ENCODE results near the gene GLI3. TPM values are rescaled to one million over a fixed set of nuclear protein-coding genes. Genes with fewer than 3 reads are reported as not detected.
"Not testable (repeated sequence)": the region's sequence is repeated elsewhere in the genome, so short reads cannot be mapped to it uniquely, and the experiment has no call there.

The GLI3 gene
- total RNA-seq, 2 donors from 2014 or later, result 3.4 to 6.6 TPM

DNA sequence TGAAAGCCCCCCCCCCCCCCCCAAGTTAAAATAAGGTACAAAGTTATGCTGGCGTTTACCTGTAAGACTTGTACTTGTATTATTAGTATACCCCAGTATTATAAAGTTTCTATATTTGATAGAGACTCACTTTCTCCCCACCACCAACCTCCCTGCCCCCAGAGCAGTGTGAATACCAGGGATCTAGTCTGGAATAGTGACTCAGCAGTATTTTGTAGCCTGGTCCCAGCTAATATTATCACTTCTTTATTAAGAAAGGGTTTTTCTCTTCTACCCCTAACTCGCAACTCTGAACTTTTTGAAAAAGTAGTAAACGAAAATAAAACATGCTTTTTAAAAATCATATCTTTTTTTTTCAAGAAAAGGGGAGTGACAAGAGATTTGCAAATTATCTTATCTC lies 26.7 kb downstream of the GLI3 start:
- TF ChIP-seq, protein P1, sequence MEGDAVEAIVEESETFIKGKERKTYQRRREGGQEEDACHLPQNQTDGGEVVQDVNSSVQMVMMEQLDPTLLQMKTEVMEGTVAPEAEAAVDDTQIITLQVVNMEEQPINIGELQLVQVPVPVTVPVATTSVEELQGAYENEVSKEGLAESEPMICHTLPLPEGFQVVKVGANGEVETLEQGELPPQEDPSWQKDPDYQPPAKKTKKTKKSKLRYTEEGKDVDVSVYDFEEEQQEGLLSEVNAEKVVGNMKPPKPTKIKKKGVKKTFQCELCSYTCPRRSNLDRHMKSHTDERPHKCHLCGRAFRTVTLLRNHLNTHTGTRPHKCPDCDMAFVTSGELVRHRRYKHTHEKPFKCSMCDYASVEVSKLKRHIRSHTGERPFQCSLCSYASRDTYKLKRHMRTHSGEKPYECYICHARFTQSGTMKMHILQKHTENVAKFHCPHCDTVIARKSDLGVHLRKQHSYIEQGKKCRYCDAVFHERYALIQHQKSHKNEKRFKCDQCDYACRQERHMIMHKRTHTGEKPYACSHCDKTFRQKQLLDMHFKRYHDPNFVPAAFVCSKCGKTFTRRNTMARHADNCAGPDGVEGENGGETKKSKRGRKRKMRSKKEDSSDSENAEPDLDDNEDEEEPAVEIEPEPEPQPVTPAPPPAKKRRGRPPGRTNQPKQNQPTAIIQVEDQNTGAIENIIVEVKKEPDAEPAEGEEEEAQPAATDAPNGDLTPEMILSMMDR (IDR thresholded peaks at IDR 0.05), result no peak
- no peak for ATAC-seq (ENCODE audit: insufficient number of reproducible peaks, low FRiP score, low read depth)
- H3K27me3 ChIP-seq (replicated peaks; ENCODE audit: insufficient read depth), result no peaks in the 10 kb centered on the region
- no peaks in the 10 kb centered on the region for H3K4me1 ChIP-seq (ENCODE audit: control insufficient read depth in 1 of 2, low read depth in 2 of 2)
- H3K9me3 ChIP-seq, result no peaks in the 10 kb centered on the region
- peaks cover 3% of the 10 kb centered on the region for H3K36me3 ChIP-seq
- H3K27ac ChIP-seq, result no peak overlapping the region
- no peak overlapping the region for H3K4me3 ChIP-seq
- DNase-seq (ENCODE audit: low spot score), result no peak

DNA sequence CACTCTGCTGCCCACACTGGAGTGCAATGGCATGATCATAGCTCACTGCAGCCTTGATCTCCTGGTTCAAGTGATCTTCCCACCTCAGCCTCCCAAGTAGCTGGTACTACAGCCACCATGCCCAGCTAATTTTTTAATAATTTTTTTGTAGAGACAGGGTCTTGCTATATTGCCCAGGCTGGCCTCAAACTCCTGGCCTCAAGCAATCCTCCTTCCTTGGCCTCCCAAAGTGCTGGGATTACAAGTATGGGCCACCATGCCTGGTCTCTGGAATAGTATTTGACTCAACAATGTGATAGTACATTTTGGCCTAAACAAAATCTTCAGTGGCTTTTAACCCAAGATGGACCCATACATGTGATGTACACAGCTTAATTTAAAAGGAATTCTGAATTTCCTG lies 27.9 kb downstream of the GLI3 start:
- not testable (repeated sequence) for DNase-seq (ENCODE audit: low spot score); H3K4me3 ChIP-seq; H3K4me1 ChIP-seq (ENCODE audit: control insufficient read depth in 1 of 2, low read depth in 2 of 2)

DNA sequence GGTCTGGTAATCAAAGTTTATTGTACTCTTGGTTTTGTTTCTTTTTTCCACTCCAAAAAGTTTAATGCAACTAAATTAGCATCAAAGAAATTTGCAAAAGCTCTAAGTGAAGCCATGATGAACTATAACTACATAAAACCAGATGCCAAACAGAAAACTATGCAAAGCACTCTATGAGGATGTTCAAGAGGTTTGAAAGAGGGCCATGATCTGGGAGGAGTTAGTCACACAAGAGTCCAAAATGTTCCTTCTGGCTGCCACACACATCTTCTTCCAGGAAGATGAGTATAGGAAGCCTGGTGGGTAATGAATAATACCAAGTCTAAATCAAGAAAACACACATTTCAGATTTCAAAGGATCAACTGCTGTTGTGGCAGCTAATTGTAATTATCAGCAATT lies 28.4 kb downstream of the GLI3 start:
- ATAC-seq (ENCODE audit: insufficient number of reproducible peaks, low FRiP score, low read depth) (no peak), DNase-seq (ENCODE audit: low spot score) (no peak)
- no peaks in the 10 kb centered on the region for H3K27me3 ChIP-seq (replicated peaks; ENCODE audit: insufficient read depth)
- TF ChIP-seq, protein P1 (IDR thresholded peaks at IDR 0.05), result no peak
- no peaks in the 10 kb centered on the region for H3K36me3 ChIP-seq
- no peaks in the 10 kb centered on the region for H3K4me1 ChIP-seq (ENCODE audit: control insufficient read depth in 1 of 2, low read depth in 2 of 2)
- no peak overlapping the region for H3K4me3 ChIP-seq
- no peaks in the 10 kb centered on the region for H3K9me3 ChIP-seq
- H3K27ac ChIP-seq, result no peak overlapping the region

More for the DNA sequence above, 27.9 kb downstream of the GLI3 start:
- not testable (repeated sequence) for ATAC-seq (ENCODE audit: insufficient number of reproducible peaks, low FRiP score, low read depth); H3K36me3 ChIP-seq; H3K27ac ChIP-seq; H3K27me3 ChIP-seq (replicated peaks; ENCODE audit: insufficient read depth); H3K9me3 ChIP-seq

DNA sequence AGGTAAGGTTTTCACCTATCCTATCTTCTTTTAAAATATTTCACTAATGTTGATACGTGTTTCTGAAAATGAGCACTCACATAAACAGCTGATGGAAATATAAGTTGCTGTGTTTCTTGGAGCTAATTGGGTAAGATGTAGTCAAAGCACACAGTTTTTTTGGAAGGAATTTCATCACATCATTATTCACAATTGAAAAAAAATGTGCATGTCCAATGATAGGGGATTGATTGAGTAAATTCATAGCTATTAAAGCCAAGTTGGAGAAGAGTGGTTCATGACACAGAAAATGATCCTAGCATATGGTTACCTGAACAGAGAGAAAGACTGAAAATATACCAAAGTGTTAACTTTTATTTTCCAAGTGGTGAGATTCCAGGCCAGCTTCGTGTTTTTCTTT lies 29.6 kb downstream of the GLI3 start:
- Histone ChIP-seq H3K27me3 (replicated peaks; ENCODE audit: insufficient read depth) (no peaks in the 10 kb centered on the region), H3K36me3 (no peaks in the 10 kb centered on the region), H3K27ac (no peak overlapping the region), H3K4me1 (ENCODE audit: control insufficient read depth in 1 of 2, low read depth in 2 of 2) (no peaks in the 10 kb centered on the region), H3K9me3 (no peaks in the 10 kb centered on the region), H3K4me3 (no peak overlapping the region)
- TF ChIP-seq, protein P1 (IDR thresholded peaks at IDR 0.05), result no peak
- no peak for ATAC-seq (ENCODE audit: insufficient number of reproducible peaks, low FRiP score, low read depth)
- no peak for DNase-seq (ENCODE audit: low spot score)

DNA sequence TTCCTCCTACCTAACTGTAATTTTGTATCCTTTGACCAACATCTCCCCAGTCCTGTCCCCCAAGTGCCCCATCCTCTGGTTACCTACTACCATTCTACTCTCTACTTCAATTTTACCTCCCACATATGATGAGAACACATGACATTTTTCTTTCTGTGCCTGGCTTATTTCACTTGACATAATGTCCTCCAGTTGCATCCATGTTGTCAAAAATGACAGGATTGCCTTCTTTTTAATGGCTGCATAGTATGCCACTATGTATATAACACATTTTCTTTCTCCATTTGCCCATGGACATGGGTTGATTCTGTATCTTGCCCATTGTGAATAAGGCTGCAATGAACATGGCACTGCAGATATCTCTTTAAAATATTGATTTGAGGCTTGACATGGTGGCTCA lies 33.7 kb downstream of the GLI3 start:
- no peaks in the 10 kb centered on the region for H3K9me3 ChIP-seq
- TF ChIP-seq, protein P1 (IDR thresholded peaks at IDR 0.05), result no peak
- no peaks in the 10 kb centered on the region for H3K27me3 ChIP-seq (replicated peaks; ENCODE audit: insufficient read depth)
- ATAC-seq (ENCODE audit: insufficient number of reproducible peaks, low FRiP score, low read depth), result no peak
- peaks cover 0 to 2% of the 10 kb centered on the region in 2 donors for H3K4me1 ChIP-seq (ENCODE audit: control insufficient read depth in 1 of 2, low read depth in 2 of 2)
- H3K4me3 ChIP-seq, result no peak overlapping the region
- no peaks in the 10 kb centered on the region for H3K36me3 ChIP-seq
- no peak overlapping the region for H3K27ac ChIP-seq
- DNase-seq (ENCODE audit: low spot score), result no peak

DNA sequence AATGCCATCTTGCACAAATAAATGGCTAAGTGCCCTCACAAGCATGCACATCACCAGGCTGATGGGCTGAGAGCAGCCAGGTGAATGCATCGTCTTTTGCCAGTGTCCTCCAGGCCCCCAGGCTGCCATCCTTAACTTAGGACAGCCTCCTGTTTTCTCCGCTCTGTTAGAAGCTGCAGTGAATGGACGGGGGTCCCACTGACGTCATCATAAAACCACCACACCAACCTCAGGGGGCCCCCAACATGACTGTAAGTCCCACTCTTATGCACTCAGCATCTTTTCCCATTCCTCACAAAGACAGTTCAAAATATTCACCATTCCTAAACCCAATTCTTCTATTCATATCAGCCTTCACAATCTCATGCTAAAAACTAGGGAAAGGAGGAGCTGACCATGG lies 34.4 kb downstream of the GLI3 start:
- H3K9me3 ChIP-seq, result no peaks in the 10 kb centered on the region
- TF ChIP-seq, protein P1 (IDR thresholded peaks at IDR 0.05), result no peak
- ATAC-seq (ENCODE audit: insufficient number of reproducible peaks, low FRiP score, low read depth), result no peak
- no peak overlapping the region for H3K27ac ChIP-seq
- H3K36me3 ChIP-seq, result no peaks in the 10 kb centered on the region
- no peaks in the 10 kb centered on the region for H3K27me3 ChIP-seq (replicated peaks; ENCODE audit: insufficient read depth)
- H3K4me3 ChIP-seq, result no peak overlapping the region
- H3K4me1 ChIP-seq (ENCODE audit: control insufficient read depth in 1 of 2, low read depth in 2 of 2), result peaks cover 0 to 2% of the 10 kb centered on the region in 2 donors
- DNase-seq (ENCODE audit: low spot score), result no peak

All from thoracic aorta (tissue), 2 donors.